NOMO-1 (cell line): ENCODE measurements around the gene S100A5.

Experiments used
- DNase-seq, 2 experiments: peaks; one replicate each; lab custom pipeline; 2025; ENCODE audit not compliant: unreplicated experiment in 2 of 2; lab: John Stamatoyannopoulos, UW

Gene S100A5

DNA sequence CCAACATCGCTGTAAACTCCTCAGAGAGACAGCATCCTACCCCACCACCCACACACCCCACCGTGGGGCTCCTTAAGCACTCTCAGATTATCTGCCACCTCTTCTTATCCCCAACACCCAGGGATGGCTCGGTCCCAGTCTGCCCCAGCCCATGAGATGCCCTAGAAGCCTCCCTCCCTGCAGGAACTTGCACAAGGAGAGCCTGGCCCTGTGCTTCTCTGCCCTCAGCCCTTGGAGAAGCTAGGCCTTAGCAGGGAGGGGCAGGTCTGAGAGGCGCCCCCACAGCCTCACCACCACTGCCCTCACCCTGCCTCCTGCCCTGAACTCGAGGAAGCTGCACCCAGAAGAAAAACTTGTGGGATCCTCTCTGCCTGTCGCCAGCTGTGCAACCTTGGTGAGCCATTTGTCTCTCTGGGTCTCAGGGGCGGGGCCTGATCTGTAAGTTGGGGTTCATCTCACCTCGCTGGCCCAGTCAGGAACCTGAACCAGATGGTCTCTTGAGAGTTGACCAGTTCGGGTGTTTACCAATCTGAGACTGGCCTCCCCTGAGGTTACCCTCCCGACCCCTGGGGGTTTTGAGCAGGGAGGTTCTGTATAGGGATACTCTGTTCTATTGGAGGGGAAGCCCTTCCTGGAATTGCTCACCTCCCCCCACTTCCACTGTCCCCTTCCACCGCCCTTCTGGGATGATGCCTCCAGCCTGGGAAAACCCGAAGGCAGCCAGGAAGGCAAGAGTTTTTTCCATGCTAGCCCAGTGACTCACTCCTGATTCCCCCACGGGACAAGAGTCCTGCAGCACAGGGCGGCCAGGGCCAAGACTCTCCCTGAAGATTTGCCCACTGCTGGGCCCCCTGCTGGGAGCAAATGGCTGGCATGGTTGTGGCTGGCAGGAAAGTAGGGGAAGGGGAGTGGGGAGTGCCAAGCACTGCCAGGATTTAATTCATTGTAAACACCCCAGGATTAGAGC, 8.3 kb upstream of the S100A5 start, which contains the start of gene S100A3:
Gene S100A3 (minus strand): TSS at position 537 of the 967 bp plus-strand sequence. CDS start 773 bp downstream, outside the sequence.
- no peak for DNase-seq

- DNase-seq = no peak
Measured at GRCh38 chr1:153547560-153548551, 7.1 kb upstream of the S100A5 start.

- DNase-seq = no peak
Measured at GRCh38 chr1:153546796-153547559, 6.2 kb upstream of the S100A5 start.

DNA sequence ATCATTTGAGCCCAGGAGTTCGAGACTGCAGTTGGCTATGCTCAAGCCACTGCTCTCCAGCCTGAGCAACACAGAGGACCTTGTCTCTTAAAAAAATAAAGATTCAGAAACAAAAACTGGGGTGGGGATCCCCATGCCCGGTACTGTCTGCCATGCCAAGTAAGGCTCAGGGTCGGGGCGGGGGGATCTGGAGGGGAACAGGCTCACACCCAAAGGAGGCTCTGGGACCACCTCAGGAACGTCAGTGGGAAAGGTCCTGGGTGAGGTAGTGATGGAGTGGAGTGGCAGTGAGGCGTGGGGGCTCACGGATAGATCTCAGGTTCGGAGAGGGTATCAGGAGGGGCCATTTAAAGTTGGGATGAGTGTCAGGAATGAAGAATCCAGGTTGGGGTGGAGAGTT, 5.6 kb upstream of the S100A5 start:
- no peak for DNase-seq

GRCh38 chr1:153545067-153546055, 4.6 kb upstream of the S100A5 start, which contains the start of gene S100A4:
TSS of gene S100A4 (minus strand) at chr1:153545806. CDS start at chr1:153544794, 1,012 bp downstream.
- DNase-seq = peak; percentile 95 to 97

GRCh38 chr1:153544453-153545066, 3.8 kb upstream of the S100A5 start:
- no peak for DNase-seq

DNA sequence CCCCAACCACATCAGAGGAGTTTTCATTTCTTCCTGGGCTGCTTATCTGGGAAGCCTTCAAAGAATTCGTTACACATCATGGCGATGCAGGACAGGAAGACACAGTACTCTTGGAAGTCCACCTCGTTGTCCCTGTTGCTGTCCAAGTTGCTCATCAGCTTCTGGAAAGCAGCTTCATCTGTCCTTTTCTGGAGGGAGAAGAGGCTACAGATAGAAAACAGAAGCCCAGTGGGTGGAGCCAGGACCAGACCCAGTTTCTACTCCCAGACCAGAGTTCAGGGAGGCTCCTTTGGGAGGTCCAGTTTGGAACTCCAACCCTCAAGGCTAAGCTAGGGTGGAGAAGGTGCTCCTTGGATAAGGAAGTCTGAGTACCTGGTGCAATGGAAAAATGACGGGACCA, 3.0 kb upstream of the S100A5 start:
- DNase-seq = no peak

DNA sequence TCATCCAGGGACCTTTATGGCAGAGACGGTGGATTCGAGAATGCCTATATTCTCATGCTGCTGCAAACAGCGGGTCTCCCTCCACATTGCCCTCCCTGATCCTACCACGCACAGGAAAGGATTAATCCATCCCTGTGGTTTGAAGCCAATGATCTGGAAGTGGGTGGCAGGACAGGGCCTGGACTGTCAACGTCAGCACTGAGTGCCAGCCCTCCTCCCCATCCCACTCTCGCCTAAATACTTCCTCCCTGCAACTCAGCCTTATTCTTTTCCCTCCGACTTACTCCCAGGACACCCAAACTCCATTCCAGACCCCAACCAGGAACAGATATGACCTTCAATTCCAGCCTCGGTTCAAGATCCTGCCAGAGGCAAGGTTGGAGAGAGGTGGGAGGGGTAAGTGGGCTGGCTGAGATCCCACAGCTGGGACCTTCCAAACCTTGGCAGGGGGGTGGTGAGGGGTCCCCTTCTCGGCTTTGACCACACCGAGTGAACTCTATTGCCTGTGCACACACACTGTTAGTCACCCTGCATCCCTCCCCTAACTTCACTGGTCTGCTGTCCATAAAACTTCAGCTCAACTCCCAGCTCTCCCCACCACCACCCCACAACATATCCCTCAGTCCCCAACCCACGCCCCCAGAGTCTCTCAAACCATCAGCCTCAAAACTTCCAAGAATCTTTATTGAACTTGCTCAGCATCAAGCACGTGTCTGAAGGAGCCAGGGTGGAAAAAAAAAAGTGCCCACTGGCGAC, 2.4 kb upstream of the S100A5 start:
- no peak for DNase-seq

- no peak for DNase-seq
Measured at GRCh38 chr1:153541641-153542590, 1.2 kb upstream of the S100A5 start.

DNA sequence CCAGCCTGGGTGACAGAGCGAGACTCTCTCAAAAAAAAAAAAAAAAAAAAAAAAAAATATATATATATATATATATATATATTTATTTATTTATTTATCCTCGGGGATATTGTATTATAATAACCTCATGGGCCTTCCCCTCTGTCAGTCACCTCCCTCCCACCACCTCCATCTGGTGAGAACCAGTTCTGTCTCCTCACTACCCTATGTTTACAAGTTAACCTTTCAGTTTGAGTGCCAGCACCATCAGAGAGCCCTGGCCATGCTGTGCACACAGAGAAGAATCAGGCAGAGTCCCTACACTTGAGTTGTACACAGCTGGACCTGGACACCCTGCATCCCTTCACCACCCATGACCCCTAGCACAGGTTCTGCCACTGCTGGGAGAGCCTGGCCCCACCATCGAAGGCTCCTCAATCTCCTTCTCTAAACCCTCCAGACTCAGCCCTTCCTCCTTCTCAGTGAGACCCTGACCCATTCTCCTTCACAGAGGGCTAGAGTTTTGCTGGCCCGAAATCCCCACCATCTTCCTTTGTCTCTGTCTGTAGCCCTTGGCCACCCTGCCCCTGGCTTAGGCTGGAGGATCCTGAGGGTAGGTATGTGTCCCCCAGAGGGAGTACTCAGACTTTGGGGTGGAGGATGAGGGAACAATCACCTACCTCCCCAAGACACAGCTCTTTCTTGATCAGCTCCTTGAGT, 1.2 kb downstream of the S100A5 start:
- no peak for DNase-seq

- peak; percentile 18 to 46 for DNase-seq
Measured at GRCh38 chr1:153538315-153538821, 2.4 kb downstream of the S100A5 start.

- no peak for DNase-seq
Measured at GRCh38 chr1:153537376-153537730, 3.4 kb downstream of the S100A5 start.

DNA sequence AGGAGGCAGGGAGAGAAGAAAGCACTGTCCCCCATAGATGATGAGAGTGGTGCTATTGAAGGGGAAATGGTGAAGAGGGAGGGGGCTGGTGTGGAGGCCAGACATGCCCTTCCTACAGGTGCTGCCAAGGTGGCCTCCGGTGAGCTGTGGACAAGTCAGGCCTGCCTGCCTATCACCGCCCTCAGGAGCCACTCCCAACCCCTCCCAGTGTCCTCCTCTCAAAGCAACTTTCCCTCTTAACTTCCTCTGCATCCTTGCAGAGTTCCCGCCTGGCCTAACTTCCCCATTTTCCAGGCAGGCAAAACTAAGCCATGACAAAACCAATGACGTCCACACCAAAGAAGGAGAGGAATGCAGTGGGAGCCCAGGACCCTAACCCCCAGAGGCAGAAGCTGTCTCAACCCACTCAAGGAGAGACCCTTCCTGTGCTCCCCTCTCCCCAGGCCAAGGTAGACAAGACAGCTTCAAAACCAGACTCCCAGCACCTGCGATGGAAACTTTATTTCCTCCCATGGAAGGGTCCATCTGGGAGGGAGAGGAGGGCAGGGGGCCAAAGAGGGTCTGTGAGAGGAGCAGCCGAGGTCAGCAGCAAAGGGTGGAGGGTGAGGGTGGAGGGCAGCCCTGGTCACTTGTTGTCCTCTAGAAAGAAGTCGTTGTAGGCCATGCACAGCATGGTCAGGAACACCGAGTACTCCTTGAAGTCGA, 3.9 kb downstream of the S100A5 start:
- no peak for DNase-seq

GRCh38 chr1:153536012-153536670, 4.6 kb downstream of the S100A5 start:
- DNase-seq = peak; percentile 76 to 81
